ENCODE measurements around the gene SUSD1.

Gene SUSD1

GRCh38 chr9:112031400-112031799 is 143.7 kb downstream of the SUSD1 start:
- Histone ChIP-seq H3K4me3 (ENCODE audit: low read depth, low read length) (no peak overlapping the region), H3K36me3 (ENCODE audit: control insufficient read depth in 2 of 2, insufficient read depth in 1 of 2, low read length in 2 of 2) (no peaks in the 10 kb centered on the region; a peak in 1 of 3 replicates), H3K9me3 (ENCODE audit: control insufficient read depth, insufficient read depth, low read depth, low read length) (no peaks in the 10 kb centered on the region), H3K27ac (ENCODE audit: extremely low read depth, low read depth, low read length) (no peak overlapping the region), H3K4me1 (ENCODE audit: control insufficient read depth, insufficient read depth, low read length) (peaks cover 5% of the 10 kb centered on the region; the same call in 1 of the 2 replicates)
- CTCF ChIA-PET, result no interaction called here
- TF ChIP-seq ZNF37A (tag by site-specific recombination; IDR thresholded peaks at IDR 0.05), result no peak
- POLR2A ChIA-PET, result no interaction called here

- Histone ChIP-seq H3K4me1 (ENCODE audit: control insufficient read depth, insufficient read depth, low read length) (peaks cover 5% of the 10 kb centered on the region; the same call in 1 of the 2 replicates), H3K36me3 (ENCODE audit: control insufficient read depth in 2 of 2, insufficient read depth in 1 of 2, low read length in 2 of 2) (no peaks in the 10 kb centered on the region), H3K4me3 (ENCODE audit: low read depth, low read length) (no peak overlapping the region), H3K27ac (ENCODE audit: extremely low read depth, low read depth, low read length) (no peak overlapping the region), H3K9me3 (ENCODE audit: control insufficient read depth, insufficient read depth, low read depth, low read length) (no peaks in the 10 kb centered on the region)
- TF ChIP-seq MEIS1 (CRISPR knock-in tag; IDR thresholded peaks at IDR 0.05; ENCODE audit: borderline replicate concordance), result 0 out of 2 replicates have a peak, but pooled peaks have one; percentile 31
- no peak for TF ChIP-seq ZFP3 (tag by site-specific recombination; IDR thresholded peaks at IDR 0.05; ENCODE audit: low read depth)
- ChIA-PET CTCF (no interaction called here), POLR2A (no interaction called here)
Observed at GRCh38 chr9:112029921-112030444, 145.1 kb downstream of the SUSD1 start.

DNA sequence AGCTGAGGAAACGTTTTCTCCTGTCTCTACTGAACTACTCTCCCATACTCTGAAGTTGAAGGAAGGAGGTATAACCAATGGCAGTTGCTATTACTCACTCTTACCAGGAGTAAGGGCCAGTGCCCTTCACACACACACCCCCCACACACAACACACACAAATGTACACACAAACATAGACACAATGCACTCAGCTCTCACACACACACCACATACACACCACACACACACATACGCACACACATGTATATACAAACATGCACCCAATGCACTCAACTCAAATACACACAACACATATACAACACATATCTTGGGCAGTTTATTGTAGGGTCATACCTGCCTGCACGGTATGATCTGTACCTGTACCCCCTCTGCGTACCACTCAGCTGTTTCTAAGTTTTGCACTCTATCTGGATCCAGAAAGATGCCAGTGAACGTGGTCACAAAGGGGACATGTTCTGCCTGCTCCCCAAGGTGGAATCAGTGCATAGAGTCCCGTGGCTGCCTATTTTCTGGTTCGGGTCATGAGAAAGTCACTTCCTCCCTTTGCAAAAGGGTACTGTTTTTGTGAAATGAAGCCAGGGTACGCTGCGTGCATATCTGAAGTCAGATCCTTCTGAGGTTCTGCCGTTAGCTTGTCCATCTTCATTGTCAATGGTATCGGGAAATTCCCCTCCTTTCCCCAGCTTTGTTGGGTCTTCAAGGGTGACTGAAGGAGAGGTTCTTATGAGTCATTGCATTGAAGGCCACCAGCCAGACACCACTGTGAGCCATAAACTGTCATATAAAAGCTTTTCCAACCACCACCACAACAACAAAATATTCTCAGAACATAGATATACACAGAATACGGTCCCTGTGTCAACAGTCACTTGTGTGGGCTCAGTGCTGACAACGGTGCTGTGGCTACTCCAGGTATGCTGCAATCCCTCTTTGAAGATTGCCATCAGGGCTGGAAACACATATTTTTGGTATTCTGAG is 146.6 kb downstream of the SUSD1 start:
- Histone ChIP-seq H3K4me1 (ENCODE audit: control insufficient read depth, insufficient read depth, low read length) (peaks cover 5% of the 10 kb centered on the region; the same call in 1 of the 2 replicates), H3K4me3 (ENCODE audit: low read depth, low read length) (no peak overlapping the region), H3K27ac (ENCODE audit: extremely low read depth, low read depth, low read length) (no peak overlapping the region), H3K36me3 (ENCODE audit: control insufficient read depth in 2 of 2, insufficient read depth in 1 of 2, low read length in 2 of 2) (no peaks in the 10 kb centered on the region), H3K9me3 (ENCODE audit: control insufficient read depth, insufficient read depth, low read depth, low read length) (no peaks in the 10 kb centered on the region)
- POLR2A ChIA-PET, result interaction anchor here (0.6 to 1.3 kb wide), 3 partner anchors 16 to 363 kb away, joined by 3 to 4 read pairs (median 3); no protein-coding TSS in a partner anchor
- no peak for TF ChIP-seq HOXD13 (CRISPR knock-in tag; IDR thresholded peaks at IDR 0.05; ENCODE audit: borderline replicate concordance)
- no peak for TF ChIP-seq ZNF639 (tag by site-specific recombination; IDR thresholded peaks at IDR 0.05)
- no peak for TF ChIP-seq ZNF777 (tag by site-specific recombination; IDR thresholded peaks at IDR 0.05; ENCODE audit: borderline replicate concordance)
- no peak for TF ChIP-seq KLF10 (tag by site-specific recombination; IDR thresholded peaks at IDR 0.05)
- CTCF ChIA-PET, result interaction anchor here (0.6 kb wide), 1 partner anchor 352 kb away, joined by 3 read pairs; no protein-coding TSS in a partner anchor

DNA sequence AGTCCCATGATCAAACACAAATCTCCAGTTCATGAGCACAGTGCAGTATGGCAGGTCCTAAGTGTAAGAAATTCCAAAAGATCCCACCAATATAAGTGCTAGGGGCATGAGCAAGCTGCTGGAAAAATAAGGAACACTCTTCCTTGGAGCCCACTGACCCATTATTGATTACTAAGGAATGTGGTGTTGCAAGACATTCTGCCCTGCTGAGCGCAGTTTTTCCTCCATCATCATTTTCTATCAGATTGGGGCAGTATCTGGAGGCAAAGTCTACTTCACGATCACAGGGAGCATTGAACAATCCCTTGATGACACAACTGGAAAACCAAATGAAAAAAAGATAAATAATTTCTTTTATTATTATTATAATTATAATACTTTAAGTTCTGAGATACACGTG is 149.2 kb downstream of the SUSD1 start:
- H3K4me3 ChIP-seq (ENCODE audit: low read depth, low read length), result no peak overlapping the region
- CTCF ChIA-PET, result no interaction called here
- no peaks in the 10 kb centered on the region for H3K36me3 ChIP-seq (ENCODE audit: control insufficient read depth in 2 of 2, insufficient read depth in 1 of 2, low read length in 2 of 2)
- POLR2A ChIA-PET, result no interaction called here
- H3K27ac ChIP-seq (ENCODE audit: extremely low read depth, low read depth, low read length), result no peak overlapping the region
- H3K9me3 ChIP-seq (ENCODE audit: control insufficient read depth, insufficient read depth, low read depth, low read length), result no peaks in the 10 kb centered on the region
- peaks cover 5% of the 10 kb centered on the region; the same call in 1 of the 2 replicates for H3K4me1 ChIP-seq (ENCODE audit: control insufficient read depth, insufficient read depth, low read length)
- no peak for TF ChIP-seq ZNF610 (tag by site-specific recombination; IDR thresholded peaks at IDR 0.05; ENCODE audit: borderline replicate concordance)
- TF ChIP-seq, protein P1, sequence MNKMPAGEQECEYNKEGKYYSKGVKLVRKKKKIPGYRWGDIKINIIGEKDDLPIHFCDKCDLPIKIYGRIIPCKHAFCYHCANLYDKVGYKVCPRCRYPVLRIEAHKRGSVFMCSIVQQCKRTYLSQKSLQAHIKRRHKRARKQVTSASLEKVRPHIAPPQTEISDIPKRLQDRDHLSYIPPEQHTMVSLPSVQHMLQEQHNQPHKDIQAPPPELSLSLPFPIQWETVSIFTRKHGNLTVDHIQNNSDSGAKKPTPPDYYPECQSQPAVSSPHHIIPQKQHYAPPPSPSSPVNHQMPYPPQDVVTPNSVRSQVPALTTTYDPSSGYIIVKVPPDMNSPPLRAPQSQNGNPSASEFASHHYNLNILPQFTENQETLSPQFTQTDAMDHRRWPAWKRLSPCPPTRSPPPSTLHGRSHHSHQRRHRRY (tag by site-specific recombination; IDR thresholded peaks at IDR 0.05), result no peak
- no peak for TF ChIP-seq HOXC10 (CRISPR knock-in tag; IDR thresholded peaks at IDR 0.05)
- no peak for TF ChIP-seq ZNF24 (tag by site-specific recombination; IDR thresholded peaks at IDR 0.05)
- no peak for TF ChIP-seq EGR2 (tag by site-specific recombination; IDR thresholded peaks at IDR 0.05; ENCODE audit: low read depth)
- no peak for TF ChIP-seq MZF1 (tag by site-specific recombination; IDR thresholded peaks at IDR 0.05; ENCODE audit: borderline replicate concordance)
- no peak for TF ChIP-seq ZNF433 (tag by site-specific recombination; IDR thresholded peaks at IDR 0.05; ENCODE audit: low read depth)
- no peak for TF ChIP-seq HOXA7 (CRISPR knock-in tag; IDR thresholded peaks at IDR 0.05; ENCODE audit: borderline replicate concordance)
- no peak for TF ChIP-seq ZNF426 (tag by site-specific recombination; IDR thresholded peaks at IDR 0.05)
- no peak for TF ChIP-seq ZNF596 (tag by site-specific recombination; IDR thresholded peaks at IDR 0.05)
- TF ChIP-seq ZNF660 (tag by site-specific recombination; IDR thresholded peaks at IDR 0.05), result no peak
- TF ChIP-seq ZNF266 (tag by site-specific recombination; IDR thresholded peaks at IDR 0.05; ENCODE audit: low read depth), result no peak
- TF ChIP-seq ZNF513 (tag by site-specific recombination; IDR thresholded peaks at IDR 0.05), result no peak
- TF ChIP-seq ZNF639 (tag by site-specific recombination; IDR thresholded peaks at IDR 0.05), result no peak
- no peak for TF ChIP-seq ZNF585B (tag by site-specific recombination; IDR thresholded peaks at IDR 0.05)

Data from HEK293 (cell line).